Measurements from ENCODE around the gene CHMP4B. TPM values are rescaled to one million over a fixed set of nuclear protein-coding genes. Genes with fewer than 3 reads are reported as not detected.

The CHMP4B gene
- total RNA-seq, 1 experiment from 2014 or later = 87.5 TPM

GRCh38 chr20:33828967-33829560, 17.9 kb downstream of the CHMP4B start:
- no TSS peak for BruUV-seq (replicated peaks)
- in situ Hi-C loops (cut with HindIII; ENCODE audit: low pct_unique_long_range_greater_than_20kb, low sequenced_read_pairs) = no loop called here
- DNase-seq (ENCODE audit: low read depth, low spot score) = no peak
- ATAC-seq = no peak
- CTCF ChIA-PET = no interaction called here
- H3K36me3 ChIP-seq (ENCODE audit: control insufficient read depth, insufficient read depth, low read length) = no peaks in the 10 kb centered on the region
- no peak overlapping the region for H3K27ac ChIP-seq (ENCODE audit: low read length)
- H3K4me3 ChIP-seq (ENCODE audit: low read depth in 2 of 2, low read length in 2 of 2) = no peak overlapping the region
- no peaks in the 10 kb centered on the region for H3K27me3 ChIP-seq (ENCODE audit: control insufficient read depth, insufficient read depth, low read length)
- H3K9me3 ChIP-seq (ENCODE audit: control insufficient read depth, insufficient read depth, low read depth, low read length) = no peaks in the 10 kb centered on the region
- TF ChIP-seq, protein P1, sequence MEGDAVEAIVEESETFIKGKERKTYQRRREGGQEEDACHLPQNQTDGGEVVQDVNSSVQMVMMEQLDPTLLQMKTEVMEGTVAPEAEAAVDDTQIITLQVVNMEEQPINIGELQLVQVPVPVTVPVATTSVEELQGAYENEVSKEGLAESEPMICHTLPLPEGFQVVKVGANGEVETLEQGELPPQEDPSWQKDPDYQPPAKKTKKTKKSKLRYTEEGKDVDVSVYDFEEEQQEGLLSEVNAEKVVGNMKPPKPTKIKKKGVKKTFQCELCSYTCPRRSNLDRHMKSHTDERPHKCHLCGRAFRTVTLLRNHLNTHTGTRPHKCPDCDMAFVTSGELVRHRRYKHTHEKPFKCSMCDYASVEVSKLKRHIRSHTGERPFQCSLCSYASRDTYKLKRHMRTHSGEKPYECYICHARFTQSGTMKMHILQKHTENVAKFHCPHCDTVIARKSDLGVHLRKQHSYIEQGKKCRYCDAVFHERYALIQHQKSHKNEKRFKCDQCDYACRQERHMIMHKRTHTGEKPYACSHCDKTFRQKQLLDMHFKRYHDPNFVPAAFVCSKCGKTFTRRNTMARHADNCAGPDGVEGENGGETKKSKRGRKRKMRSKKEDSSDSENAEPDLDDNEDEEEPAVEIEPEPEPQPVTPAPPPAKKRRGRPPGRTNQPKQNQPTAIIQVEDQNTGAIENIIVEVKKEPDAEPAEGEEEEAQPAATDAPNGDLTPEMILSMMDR (IDR thresholded peaks at IDR 0.05) = no peak
- intact Hi-C loops (cut with micrococcal nuclease; ENCODE audit: unreplicated experiment) = no loop called here
- peaks cover 9% of the 10 kb centered on the region; the same call in 1 of the 2 replicates for H3K4me1 ChIP-seq (ENCODE audit: control insufficient read depth, insufficient read depth, low read length)
- POLR2A ChIA-PET = no interaction called here

- in situ Hi-C loops (cut with HindIII; ENCODE audit: low pct_unique_long_range_greater_than_20kb, low sequenced_read_pairs) = no loop called here
Measured at GRCh38 chr20:33829636-33830035, 18.5 kb downstream of the CHMP4B start.

More at GRCh38 chr20:33829636-33830035, 18.5 kb downstream of the CHMP4B start:
- no TSS peak for BruUV-seq (replicated peaks)
- Histone ChIP-seq H3K27ac (ENCODE audit: low read length) (no peak overlapping the region), H3K4me1 (ENCODE audit: control insufficient read depth, insufficient read depth, low read length) (peaks cover 9% of the 10 kb centered on the region; the same call in 1 of the 2 replicates), H3K27me3 (ENCODE audit: control insufficient read depth, insufficient read depth, low read length) (no peaks in the 10 kb centered on the region), H3K9me3 (ENCODE audit: control insufficient read depth, insufficient read depth, low read depth, low read length) (no peaks in the 10 kb centered on the region), H3K36me3 (ENCODE audit: control insufficient read depth, insufficient read depth, low read length) (no peaks in the 10 kb centered on the region), H3K4me3 (ENCODE audit: low read depth in 2 of 2, low read length in 2 of 2) (no peak overlapping the region)
- ATAC-seq = no peak
- POLR2A ChIA-PET = no interaction called here
- DNase-seq (ENCODE audit: low read depth, low spot score) = no peak
- CTCF ChIA-PET = no interaction called here
- intact Hi-C loops (cut with micrococcal nuclease; ENCODE audit: unreplicated experiment) = no loop called here
- TF ChIP-seq, protein P1 (IDR thresholded peaks at IDR 0.05) = no peak
- TF ChIP-seq POLR2AphosphoS5 (IDR thresholded peaks at IDR 0.05; ENCODE audit: low read depth, low read length) (no peak), REST (IDR thresholded peaks at IDR 0.05; ENCODE audit: insufficient read depth in 1 of 2, low read depth in 2 of 2, low read length in 1 of 2) (no peak), SIN3A (IDR thresholded peaks at IDR 0.05; ENCODE audit: borderline replicate concordance, insufficient read depth, low read depth, low read length) (no peak), TCF7L2 (IDR thresholded peaks at IDR 0.05; ENCODE audit: low read depth, low read length) (no peak)
